Measurements from ENCODE around the gene DRP2. TPM values are rescaled to one million over a fixed set of nuclear protein-coding genes. Genes with fewer than 3 reads are reported as not detected.
"Not testable (repeated sequence)": the region's sequence is repeated elsewhere in the genome, so short reads cannot be mapped to it uniquely, and the experiment has no call there.

Gene DRP2
- total and polyA plus RNA-seq, 9 donors, result 0.34 to 2.4 (median 0.83) TPM

- no peak for DNase-seq
- Histone ChIP-seq H3K4me1 (ENCODE audit: insufficient read depth) (no peaks in the 10 kb centered on the region), H3K27me3 (no peaks in the 10 kb centered on the region), H3K36me3 (no peaks in the 10 kb centered on the region), H3K27ac (no peak overlapping the region), H3K4me3 (no peak overlapping the region), H3K9me3 (no peaks in the 10 kb centered on the region)
- intact Hi-C loops (cut with DNase I), result no loop called here
- TF ChIP-seq CTCF (IDR thresholded peaks at IDR 0.05) (peak in 2 of 3 donors; percentile 25 to 32), EP300 (IDR thresholded peaks at IDR 0.05) (no peak), POLR2A (IDR thresholded peaks at IDR 0.05) (no peak)
- 4 to 11% (median 6%) methylated on average over 2 of the region's 2 CpGs for WGBS, 3 donors
Observed at GRCh38 chrX:101287402-101287801, 67.8 kb downstream of the DRP2 start.

GRCh38 chrX:101290957-101291603, 71.5 kb downstream of the DRP2 start, which contains the start of gene TAF7L:
Gene TAF7L (minus strand): TSS chrX:101291334. CDS start chrX:101287543, 3,791 bp downstream.
- 41 to 59% (median 50%) methylated on average over 75 of the region's 75 CpGs for WGBS, 3 donors
- intact Hi-C loops (cut with DNase I), result no loop called here
- no peak within 1 kb of the TSS for H3K27ac ChIP-seq
- DNase-seq, result peak in 1 of 5 donors; percentile 13
- H3K27me3 ChIP-seq, result no peaks in the 10 kb centered on the region
- H3K9me3 ChIP-seq, result no peaks in the 10 kb centered on the region
- no peaks in the 10 kb centered on the region for H3K36me3 ChIP-seq
- no peak within 1 kb of the TSS for H3K4me3 ChIP-seq
- no peaks in the 10 kb centered on the region for H3K4me1 ChIP-seq (ENCODE audit: insufficient read depth)
- TF ChIP-seq CTCF (IDR thresholded peaks at IDR 0.05), result no peak
- no peak for TF ChIP-seq EP300 (IDR thresholded peaks at IDR 0.05)
- no peak for TF ChIP-seq POLR2A (IDR thresholded peaks at IDR 0.05)

GRCh38 chrX:101295603-101296002, 76.0 kb downstream of the DRP2 start:
- DNase-seq; H3K4me3 ChIP-seq; H3K9me3 ChIP-seq; H3K36me3 ChIP-seq; H3K27ac ChIP-seq; intact Hi-C loops (cut with DNase I); H3K4me1 ChIP-seq (ENCODE audit: insufficient read depth); H3K27me3 ChIP-seq: not testable (repeated sequence)
- WGBS, 3 donors, result 89 to 92% (median 91%) methylated on average over 3 of the region's 3 CpGs

- WGBS, 3 donors, result 83 to 88% (median 85%) methylated on average over 1 of the region's 1 CpG
- Histone ChIP-seq H3K9me3 (no peaks in the 10 kb centered on the region), H3K36me3 (no peaks in the 10 kb centered on the region), H3K4me3 (no peak overlapping the region), H3K27ac (no peak overlapping the region), H3K4me1 (ENCODE audit: insufficient read depth) (no peaks in the 10 kb centered on the region), H3K27me3 (no peaks in the 10 kb centered on the region)
- intact Hi-C loops (cut with DNase I), result no loop called here
- no peak for TF ChIP-seq CTCF (IDR thresholded peaks at IDR 0.05)
- TF ChIP-seq POLR2A (IDR thresholded peaks at IDR 0.05), result no peak
- no peak for TF ChIP-seq EP300 (IDR thresholded peaks at IDR 0.05)
- DNase-seq, result no peak
Observed at GRCh38 chrX:101303790-101304189, 84.2 kb downstream of the DRP2 start.

Small RNA genes within 50 kb of the gene (small RNA-seq; reads per million reads assigned to genes)
- not detected for gene Z70280.1

Other genes starting within 250 kb of the DRP2 start
- gene TRMT2B, start 167.7 kb upstream of the DRP2 start, total RNA-seq, result 10 to 100 TPM in 6 of 7 donors, 1 to 10 TPM in 1; 9.9 to 18.1 (median 15.3) TPM
- 10 to 100 TPM in 1 of 2 donors, 1 to 10 TPM in 1; 8.8 to 12.9 TPM for gene TRMT2B, start 167.7 kb upstream of the DRP2 start, polyA plus RNA-seq
- gene TMEM35A, start 140.9 kb upstream of the DRP2 start, total RNA-seq, result 1 to 10 TPM; 2.0 to 7.8 (median 3.5) TPM
- 10 to 100 TPM in 1 of 2 donors, 1 to 10 TPM in 1; 7.7 to 19.7 TPM for gene TMEM35A, start 140.9 kb upstream of the DRP2 start, polyA plus RNA-seq
- gene CENPI, start 121.6 kb upstream of the DRP2 start, total RNA-seq, result 1 to 10 TPM; 1.2 to 3.3 (median 2.1) TPM
- gene CENPI, start 121.6 kb upstream of the DRP2 start, polyA plus RNA-seq, result 1 to 10 TPM in 1 of 2 donors, under 1 TPM in 1; 0.92 to 1.6 TPM
- gene TAF7L, start 71.5 kb downstream of the DRP2 start, total RNA-seq, result under 1 TPM in 2 of 7 donors, not detected in 5; 0.10 to 0.36 TPM
- under 1 TPM; 0.04 to 0.25 TPM for gene TAF7L, start 71.5 kb downstream of the DRP2 start, polyA plus RNA-seq
- gene TIMM8A, start 129.0 kb downstream of the DRP2 start, total RNA-seq, result 10 to 100 TPM in 3 of 7 donors, 1 to 10 TPM in 4; 4.7 to 13.3 (median 10.0) TPM
- 1 to 10 TPM; 6.0 to 7.0 TPM for gene TIMM8A, start 129.0 kb downstream of the DRP2 start, polyA plus RNA-seq
- gene BTK, start 166.4 kb downstream of the DRP2 start, total RNA-seq, result 1 to 10 TPM in 5 of 7 donors, under 1 TPM in 2; 0.81 to 4.3 (median 1.3) TPM
- 1 to 10 TPM in 1 of 2 donors, under 1 TPM in 1; 0.81 to 7.5 TPM for gene BTK, start 166.4 kb downstream of the DRP2 start, polyA plus RNA-seq
- gene RPL36A, start 171.2 kb downstream of the DRP2 start, total RNA-seq, result 1,000 to 10,000 TPM in 1 of 7 donors, 100 to 1,000 TPM in 6; 405 to 2,882 (median 518) TPM
- 1,000 to 10,000 TPM; 3,045 to 5,275 TPM for gene RPL36A, start 171.2 kb downstream of the DRP2 start, polyA plus RNA-seq
- 10 to 100 TPM; 10.1 to 21.5 (median 15.8) TPM for gene GLA, start 188.1 kb downstream of the DRP2 start, total RNA-seq
- 10 to 100 TPM; 17.0 to 29.9 TPM for gene GLA, start 188.1 kb downstream of the DRP2 start, polyA plus RNA-seq
- 10 to 100 TPM; 46.4 to 79.6 (median 63.3) TPM for gene HNRNPH2, start 188.4 kb downstream of the DRP2 start, total RNA-seq
- 10 to 100 TPM; 52.9 to 73.1 TPM for gene HNRNPH2, start 188.4 kb downstream of the DRP2 start, polyA plus RNA-seq

Measured in ovary (tissue), 9 donors.